HG03571 (cell line): ENCODE data around the gene INPP5A.

Source experiments
- ATAC-seq: cut with Tn5 transposase; IDR thresholded peaks from one replicate; pipeline ENCODE4 v1.9.1; 2021; ENCODE audit not compliant: unreplicated experiment

INPP5A gene

GRCh38 chr10:132776186-132776585 lies 238.6 kb downstream of the INPP5A start:
- no peak for ATAC-seq

DNA sequence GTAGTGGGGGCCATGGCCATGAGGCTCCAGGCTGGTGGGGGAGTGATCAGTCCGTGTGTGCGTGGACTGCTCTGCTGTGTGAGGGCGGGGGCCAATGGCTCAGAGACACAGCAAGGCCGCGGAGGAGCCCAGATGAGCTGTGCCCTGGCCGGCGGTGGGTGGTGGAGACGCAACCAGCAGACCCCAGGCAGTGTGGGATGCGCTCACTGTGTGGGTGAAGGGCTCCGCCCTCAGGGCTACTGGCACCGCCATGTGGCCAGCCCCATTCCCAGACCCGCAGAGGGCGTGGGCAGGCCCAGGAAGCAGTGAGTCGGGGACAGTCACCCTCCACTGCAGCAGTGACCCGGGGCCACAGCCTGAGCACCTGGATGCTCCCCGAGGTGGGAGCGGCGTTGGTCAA lies 239.2 kb downstream of the INPP5A start:
- ATAC-seq: no peak

- no peak for ATAC-seq
Observed at GRCh38 chr10:132777441-132777840, 239.9 kb downstream of the INPP5A start.

DNA sequence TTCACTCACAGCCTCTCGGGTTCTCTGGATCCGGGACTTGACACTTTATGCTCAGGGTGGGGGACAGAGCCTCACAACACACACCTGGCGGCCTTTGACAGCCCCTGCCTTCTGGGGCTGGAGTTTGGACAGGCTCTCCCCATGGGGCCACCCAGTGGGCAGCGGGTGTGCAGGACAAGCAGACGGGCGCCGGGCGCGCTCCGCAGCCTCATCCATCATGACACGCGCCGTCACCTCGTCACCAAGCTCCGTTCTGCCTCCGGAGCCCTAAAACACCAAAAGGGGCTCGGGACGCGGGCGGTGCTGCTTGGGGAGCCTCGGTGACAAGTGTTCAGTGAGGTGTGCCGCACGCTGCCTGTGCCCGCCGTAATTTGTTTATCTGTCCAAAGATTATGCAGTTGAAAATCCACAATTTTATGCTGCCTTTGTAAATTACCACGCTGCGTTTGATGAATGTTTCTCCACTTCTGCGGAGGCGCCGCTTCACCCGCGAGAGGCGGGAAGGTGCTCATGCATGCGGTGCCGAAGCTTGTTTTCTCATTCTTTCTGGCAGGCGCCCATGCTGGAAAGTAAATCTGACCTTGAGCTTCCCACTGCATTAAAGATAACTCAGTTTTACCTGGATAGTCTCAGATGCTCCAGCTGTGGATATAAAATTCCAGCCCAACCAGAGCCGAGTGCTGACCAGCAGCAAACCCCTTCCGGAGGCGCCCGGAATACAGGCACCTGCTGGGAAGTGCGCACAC lies 242.1 kb downstream of the INPP5A start:
- ATAC-seq: no peak

DNA sequence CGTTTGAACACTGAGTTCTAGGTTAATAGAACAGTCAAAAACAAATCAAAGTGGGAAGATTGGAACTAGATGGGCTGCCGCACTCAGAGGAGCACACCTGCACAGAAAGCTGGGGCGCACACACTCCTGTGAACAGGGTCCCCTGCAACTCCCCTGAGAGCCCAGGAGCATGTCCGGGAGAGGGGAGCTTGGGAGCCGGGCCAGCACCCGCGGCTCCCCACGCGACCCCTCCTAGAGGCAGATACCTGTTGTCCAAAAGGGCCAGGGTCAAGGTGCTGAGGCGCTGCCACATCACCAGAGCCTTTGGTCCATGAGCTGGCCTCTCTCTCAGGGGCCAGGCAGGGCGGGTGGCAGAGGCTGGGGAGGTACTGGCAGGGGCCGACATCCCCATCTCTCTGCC lies 242.8 kb downstream of the INPP5A start:
- ATAC-seq: no peak

- ATAC-seq: no peak
Observed at GRCh38 chr10:132781556-132781955, 244.0 kb downstream of the INPP5A start.

DNA sequence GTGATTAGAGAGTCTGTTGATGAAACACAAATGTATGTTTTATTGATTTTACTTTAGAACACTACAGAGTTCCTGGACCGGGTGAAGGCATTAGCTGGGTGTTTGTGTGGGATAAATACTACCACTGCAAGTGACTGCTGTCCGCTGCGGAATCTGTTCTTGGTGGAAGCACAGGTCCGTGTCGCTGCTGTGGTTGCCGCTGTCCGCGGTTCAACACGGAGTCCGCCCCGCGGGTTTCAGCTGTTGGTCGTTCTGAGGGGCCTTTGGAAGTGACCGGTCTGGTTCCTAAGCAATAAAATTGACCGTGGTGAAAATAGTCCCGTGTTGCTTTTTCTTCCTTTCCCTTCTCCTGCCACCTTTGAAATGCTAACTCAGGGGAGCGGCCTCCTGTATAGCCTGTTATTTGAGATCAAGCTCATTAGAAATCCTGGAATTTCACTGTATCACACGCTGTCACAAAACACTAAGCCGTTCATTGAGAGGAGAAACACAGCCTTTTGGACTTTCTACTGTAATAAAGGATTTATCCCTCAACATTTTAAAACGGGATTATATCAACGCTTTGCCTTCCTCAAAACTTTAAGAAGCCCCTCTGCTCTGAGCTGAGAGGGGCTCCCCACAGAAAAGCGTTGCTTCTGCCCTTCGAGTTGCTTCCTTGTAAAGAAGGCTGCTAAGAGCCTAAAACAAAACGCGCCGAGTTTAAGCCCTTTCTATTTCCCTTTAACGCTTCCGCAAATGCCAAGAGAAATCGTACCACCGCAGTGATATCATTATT lies 245.8 kb downstream of the INPP5A start:
- ATAC-seq: no peak

- no peak for ATAC-seq
Observed at GRCh38 chr10:132783940-132784865, 246.6 kb downstream of the INPP5A start.

DNA sequence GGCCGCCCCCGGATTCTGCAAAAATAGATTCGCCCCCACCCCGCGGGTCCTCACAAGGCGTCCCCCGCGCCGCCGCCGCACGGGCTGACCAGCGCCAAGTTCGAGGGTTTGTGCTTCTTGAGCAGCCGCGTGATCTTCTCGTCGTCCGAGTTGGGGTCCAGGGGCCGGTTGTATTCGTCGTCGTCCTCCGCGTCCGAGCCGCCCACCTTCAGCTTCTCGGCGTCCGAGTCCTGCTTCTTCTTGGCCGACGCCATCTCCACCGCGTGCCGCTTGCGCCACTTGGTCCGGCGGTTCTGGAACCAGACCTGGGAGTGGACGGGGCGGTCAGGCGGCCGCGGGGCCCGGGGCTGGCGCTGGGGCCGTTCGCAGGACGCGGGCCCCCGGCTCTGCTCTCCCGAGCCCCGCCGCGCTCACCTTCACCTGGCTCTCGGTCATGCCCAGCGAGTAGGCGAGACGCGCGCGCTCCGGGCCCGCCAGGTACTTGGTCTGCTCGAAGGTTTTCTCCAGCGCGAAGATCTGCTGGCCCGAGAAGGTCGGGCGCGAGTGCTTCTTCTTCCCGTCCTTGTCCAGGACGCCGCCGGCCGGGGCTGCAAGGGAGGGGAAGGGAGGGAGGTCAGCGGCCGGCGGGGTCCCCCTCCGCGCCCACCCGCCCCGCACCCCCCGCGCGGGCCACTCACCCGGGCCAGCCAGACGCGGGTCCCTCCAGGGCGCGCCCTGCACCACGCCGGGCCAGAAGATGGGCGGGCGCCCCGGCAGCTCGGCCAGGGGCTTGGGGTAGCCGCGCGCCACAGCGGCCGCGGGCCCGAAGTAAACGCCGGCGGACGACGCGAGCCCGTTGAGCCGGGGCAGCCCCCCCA lies 247.5 kb downstream of the INPP5A start:
- no peak for ATAC-seq

GRCh38 chr10:132785723-132786475 lies 248.3 kb downstream of the INPP5A start, which contains the start of gene NKX6-2:
TSS of gene NKX6-2 (minus strand) at chr10:132786147. CDS start at chr10:132785948, 199 bp downstream.
- no peak for ATAC-seq

DNA sequence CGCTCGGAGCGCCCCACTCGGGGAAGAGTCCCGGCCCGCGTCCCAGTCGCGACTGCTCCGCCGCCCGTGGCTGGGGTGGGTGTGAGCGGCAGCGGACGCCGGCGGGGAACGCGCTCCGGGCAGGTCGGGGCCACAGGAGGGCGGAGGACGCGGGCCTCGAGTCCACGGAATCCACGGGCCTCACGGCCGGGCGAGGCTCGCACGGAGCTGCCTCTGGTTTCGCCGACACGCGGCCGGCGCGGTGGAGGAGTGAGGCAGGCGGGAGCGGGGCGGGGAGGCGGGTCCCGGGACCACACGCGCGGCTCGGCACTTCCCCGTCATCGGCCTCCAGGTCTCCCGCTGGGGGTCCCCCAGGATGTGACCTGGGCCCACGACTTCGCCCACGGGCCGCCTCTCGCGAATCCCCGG lies 248.9 kb downstream of the INPP5A start:
- no peak for ATAC-seq

DNA sequence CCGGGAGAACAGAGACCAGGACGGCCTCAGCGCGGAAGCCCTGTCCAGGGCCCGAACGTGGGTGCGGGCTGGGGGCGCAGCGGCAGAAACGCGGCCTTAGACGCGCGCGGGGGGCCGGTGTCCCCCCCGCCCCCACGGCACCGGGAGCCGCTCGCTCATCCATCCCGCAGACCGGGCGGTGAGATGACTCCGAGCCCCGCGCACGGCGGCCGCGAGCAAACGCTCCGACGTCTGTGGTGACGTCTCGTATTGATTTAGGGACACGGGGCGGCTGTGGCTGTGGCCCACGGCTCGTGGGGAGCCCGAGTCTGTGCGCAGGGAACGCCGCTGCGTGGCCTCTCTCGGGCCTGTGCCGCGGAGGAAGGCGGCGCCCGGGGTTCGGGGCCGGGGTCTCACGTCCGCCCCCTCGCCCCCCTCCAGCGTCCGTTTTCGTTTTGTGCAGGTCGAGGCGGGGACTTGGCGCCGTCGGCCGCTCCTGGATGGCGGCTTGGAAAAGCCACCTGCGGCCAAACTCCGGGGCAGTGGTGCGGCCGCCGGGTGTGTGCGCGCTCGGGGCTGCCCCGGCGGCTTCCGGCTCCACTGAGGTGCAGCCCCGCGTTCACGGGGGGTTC lies 249.4 kb downstream of the INPP5A start:
- ATAC-seq: no peak

DNA sequence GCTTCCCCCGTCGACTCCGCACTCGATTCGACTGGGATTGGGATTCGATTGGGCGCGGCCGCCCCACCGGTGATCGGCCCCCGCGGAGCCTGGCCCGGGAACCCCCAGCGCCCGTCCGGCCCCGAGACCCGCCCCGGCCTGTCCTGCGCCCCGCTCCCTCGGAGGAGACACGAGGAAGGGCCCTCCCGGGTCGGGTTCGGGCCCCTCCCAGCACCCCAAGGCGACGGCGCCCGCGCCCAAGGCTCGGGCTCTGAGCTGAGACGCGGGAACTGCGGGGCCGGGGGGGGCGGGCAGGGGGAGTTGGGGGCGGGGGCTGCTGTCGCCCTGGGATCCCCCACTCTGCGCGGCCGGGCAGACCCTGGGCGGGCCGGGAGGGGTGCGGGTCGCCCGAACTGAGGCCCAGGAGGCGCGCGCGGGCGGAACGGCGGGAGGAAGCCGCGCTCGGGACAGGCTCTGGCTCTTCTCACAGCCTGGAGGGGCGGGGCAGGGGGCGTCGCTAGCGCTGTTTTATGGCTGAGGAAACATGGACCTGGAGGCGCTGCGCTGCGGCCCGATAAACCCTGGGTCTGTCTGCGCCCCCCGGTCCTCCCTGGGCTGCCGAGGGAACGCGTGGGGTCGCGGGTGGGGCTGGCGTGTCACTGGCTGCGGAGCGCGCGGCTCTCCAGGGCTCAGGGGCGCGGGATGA lies 250.1 kb downstream of the INPP5A start:
- no peak for ATAC-seq

DNA sequence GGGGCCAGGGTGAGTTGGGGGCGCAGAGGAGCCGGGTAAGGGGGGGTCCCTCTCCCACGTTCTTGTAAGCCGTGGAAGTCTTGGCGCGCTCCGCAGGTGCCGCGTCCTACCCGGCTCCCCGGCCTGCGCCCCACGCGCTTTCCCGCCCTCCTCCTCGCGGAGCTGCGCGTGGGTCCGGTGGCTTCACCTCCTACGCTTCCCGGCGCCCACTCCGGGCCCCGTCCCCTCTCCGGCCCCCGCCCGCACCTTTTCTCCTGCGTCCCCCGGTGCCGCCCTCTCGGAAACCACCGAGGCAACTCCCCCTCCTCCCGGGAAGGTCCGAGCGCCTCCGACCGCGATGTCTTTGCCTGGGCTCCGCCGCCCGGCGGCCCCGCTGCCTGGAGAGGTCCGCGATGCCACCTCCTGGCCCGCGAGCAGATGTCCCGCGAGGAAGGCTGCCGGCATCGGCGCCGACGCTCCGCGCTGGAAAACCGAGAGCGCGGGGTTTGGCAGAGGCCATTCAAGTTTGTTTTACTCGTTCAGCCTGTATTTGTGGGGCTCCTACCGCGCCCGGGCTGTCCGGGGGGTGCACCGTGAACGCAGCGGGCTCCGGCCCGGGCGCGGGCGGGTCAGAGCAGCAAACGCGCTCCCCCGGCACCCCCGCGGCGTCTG lies 250.7 kb downstream of the INPP5A start:
- no peak for ATAC-seq

DNA sequence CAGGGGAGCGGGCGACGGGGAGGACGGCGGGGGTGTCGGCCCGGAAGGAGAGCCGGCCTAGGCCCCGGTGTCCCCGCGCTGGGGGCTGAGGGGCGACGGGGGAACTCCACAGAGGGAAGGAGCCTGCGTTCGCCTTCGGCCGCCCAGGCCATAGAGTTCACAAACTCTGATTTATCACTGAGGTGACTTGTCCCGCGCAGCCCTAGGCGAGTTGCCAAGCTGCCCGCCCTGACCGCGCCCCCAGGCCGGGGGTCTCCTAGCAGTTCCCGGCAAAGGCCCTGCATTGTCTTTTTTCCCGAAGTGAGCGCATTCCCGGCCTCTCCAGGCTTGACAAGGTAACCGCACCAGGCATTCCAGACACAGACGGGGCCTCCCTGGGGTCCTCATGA lies 251.2 kb downstream of the INPP5A start:
- ATAC-seq: no peak

GRCh38 chr10:132789659-132790148 lies 252.1 kb downstream of the INPP5A start:
- ATAC-seq: no peak

GRCh38 chr10:132790470-132790869 lies 252.9 kb downstream of the INPP5A start:
- ATAC-seq: no peak
